Stimulated activated CD4-positive, alpha-beta T cell treated with anti-CD3 and anti-CD28 coated beads, Interleukin-12 subunit alpha, Interleukin-12 subunit beta, amount 100 ng/mL, for 48 hours (primary cell): Measurements from ENCODE around the gene CDT1.

Source experiments
- DNase-seq, 3 donors: peaks; one replicate each; pipeline ENCODE4 v3.0.0-alpha.2; 2020; ENCODE audit warnings: low read depth in 2 of 3, low spot score in 1 of 3

The CDT1 gene

GRCh38 chr16:88835383-88835782, 31.8 kb downstream of the CDT1 start:
- no peak for DNase-seq

DNA sequence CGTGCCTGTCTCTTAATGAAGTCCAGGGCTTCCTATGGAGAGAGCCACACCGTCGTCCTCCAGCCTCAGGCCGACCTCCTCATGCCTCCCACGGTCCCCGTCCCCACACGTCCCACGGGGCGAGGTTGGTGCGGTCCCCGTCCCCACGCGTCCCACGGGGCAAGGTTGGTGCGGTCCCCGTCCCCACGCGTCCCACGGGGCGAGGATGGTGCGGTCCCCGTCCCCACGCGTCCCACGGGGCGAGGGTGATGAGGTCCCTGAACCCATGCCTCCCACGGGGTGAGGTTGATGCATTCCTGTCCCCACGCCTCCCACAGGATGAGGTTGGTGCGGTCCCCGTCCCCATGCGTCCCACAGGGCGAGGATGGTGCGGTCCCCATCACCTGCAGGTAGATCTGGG, 32.2 kb downstream of the CDT1 start:
- no peak for DNase-seq

- DNase-seq = no peak
Observed at GRCh38 chr16:88836791-88837190, 33.2 kb downstream of the CDT1 start.

GRCh38 chr16:88837806-88838205, 34.2 kb downstream of the CDT1 start:
- DNase-seq = no peak

GRCh38 chr16:88838566-88838965, 35.0 kb downstream of the CDT1 start:
- DNase-seq = no peak

DNA sequence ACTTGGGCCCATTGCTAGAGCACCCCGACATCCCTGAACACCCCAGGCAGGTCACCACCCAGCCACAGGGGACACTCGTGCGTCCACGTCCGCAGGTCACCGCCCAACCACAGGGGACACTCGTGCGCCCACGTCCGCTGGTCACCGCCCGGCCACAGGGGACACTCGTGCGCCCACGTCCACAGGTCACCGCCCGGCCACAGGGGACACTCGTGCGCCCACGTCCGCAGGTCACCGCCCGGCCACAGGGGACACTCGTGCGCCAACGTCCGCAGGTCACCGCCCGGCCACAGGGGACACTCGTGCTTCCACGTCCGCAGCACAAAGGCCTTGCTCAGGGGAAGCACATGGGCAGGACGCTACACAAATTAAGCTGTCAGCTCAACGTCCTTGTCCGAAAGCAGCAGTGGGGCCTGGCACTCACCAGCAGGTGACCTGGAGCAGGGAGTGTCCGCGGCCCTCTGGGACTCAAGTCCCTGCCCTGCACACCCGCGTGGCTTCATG, 35.5 kb downstream of the CDT1 start:
- no peak for DNase-seq

DNA sequence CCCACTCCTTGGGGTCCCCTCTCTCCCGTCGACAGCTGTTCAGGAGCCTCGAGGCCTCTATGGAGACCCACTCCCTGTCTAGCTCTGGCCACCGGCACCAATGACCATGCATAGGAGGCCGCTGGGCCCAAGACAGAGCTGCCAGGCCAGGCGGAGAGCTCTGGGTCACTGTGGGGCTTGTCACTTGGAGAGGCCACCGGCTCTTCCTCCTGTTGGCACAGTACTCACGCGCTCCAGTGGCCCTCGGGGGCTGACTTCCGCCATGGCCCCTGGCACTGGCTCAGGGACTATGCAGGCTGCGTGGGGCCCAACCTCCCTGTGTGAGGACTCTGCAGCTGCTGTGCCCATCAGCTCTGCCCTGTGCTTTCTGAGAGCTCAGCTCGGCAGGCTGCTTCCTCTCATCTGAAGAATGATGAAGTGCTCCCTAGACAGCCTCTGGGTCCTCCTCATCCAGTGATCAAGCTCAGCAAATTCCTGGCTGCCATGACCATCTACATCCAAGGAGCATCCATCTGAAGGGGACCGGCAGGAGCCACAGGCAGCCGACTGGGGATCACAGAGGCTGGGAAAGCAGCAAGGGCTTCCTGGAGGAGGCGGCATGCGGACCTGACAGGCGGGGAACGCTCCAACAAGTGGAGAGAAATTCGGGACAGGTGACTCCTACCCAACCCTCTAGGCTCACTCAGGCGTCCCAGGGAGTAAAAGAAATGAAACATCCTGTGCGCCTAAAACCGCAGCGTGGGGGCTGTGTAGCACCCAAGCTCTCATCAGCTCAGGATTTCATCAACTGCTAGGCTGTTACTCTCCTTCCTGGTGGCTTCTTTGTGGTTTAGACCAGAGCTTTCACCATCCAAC, 36.4 kb downstream of the CDT1 start:
- no peak for DNase-seq

GRCh38 chr16:88840600-88841215, 37.1 kb downstream of the CDT1 start:
- DNase-seq = no peak

- DNase-seq = no peak
Observed at GRCh38 chr16:88841521-88842307, 38.1 kb downstream of the CDT1 start.

- DNase-seq = no peak
Observed at GRCh38 chr16:88842308-88842756, 38.7 kb downstream of the CDT1 start.

- no peak for DNase-seq
Observed at GRCh38 chr16:88842806-88843205, 39.2 kb downstream of the CDT1 start.

DNA sequence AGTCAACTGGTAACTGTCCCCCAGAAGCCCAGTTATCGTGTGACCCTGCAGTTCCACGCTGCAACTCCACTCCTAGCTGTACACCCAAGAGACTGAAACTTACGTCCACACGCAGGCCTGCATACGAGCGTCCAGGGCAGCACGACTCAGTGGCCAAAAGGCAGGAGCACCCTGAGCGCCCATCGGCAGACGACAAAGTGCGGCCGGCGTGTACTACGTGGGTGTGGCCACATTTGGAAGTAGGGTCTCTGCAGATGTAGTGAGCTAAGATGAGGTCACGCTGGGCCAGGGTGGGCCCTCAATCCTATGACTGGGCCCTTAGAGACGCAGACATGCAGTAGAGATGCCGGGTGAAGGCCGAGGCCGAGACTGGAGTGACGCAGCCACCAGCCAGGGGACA, 39.7 kb downstream of the CDT1 start:
- no peak for DNase-seq

DNA sequence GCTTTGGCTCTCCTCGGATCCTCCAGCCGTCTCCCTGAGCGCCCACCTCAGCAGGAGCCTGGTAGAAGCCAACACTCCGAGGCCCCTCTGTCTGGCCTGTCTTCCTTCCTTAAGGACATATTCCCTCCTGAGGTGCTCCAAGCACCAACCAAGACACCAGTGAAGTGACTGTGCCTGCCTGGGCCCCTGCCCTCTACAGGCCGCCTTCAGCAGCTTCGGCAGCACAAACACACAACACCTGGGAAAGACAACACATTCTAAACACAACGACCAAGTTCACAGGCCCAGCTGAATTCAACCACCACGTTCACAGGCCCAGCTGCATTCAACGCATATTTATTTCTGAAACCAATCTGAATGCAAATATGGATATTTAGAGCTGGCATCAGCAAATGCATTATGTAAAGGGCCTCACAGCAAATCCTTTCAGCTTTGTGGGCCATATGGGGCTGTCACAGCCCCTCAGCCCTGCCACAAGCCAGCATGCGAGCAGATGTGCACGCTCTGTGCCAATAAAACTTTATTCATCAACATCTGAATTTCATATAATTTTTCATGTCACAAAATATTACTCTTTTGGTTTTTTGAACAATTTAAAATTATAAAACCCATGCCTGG, 40.9 kb downstream of the CDT1 start:
- no peak for DNase-seq

GRCh38 chr16:88846088-88846487, 42.5 kb downstream of the CDT1 start:
- DNase-seq = no peak

DNA sequence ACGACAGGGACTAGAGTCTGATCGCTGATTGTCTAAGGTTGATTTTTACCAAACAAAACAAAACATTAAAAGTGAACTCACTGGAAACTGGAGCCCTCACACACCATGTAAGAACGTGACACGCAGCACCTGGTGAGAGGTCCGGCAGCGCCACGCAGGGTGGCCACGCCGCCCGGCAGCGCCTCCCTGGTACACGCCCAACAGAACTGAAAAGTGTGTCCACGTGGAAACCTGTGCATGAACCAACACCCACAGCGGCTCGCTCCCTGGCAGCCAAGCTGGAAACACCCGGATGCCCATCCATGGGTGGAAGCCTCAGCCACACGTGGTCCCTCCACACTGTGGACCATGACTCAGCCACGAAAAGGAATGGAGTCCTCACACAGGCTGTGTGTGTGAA, 44.1 kb downstream of the CDT1 start:
- DNase-seq = no peak

GRCh38 chr16:88848557-88848956, 45.0 kb downstream of the CDT1 start:
- no peak for DNase-seq

DNA sequence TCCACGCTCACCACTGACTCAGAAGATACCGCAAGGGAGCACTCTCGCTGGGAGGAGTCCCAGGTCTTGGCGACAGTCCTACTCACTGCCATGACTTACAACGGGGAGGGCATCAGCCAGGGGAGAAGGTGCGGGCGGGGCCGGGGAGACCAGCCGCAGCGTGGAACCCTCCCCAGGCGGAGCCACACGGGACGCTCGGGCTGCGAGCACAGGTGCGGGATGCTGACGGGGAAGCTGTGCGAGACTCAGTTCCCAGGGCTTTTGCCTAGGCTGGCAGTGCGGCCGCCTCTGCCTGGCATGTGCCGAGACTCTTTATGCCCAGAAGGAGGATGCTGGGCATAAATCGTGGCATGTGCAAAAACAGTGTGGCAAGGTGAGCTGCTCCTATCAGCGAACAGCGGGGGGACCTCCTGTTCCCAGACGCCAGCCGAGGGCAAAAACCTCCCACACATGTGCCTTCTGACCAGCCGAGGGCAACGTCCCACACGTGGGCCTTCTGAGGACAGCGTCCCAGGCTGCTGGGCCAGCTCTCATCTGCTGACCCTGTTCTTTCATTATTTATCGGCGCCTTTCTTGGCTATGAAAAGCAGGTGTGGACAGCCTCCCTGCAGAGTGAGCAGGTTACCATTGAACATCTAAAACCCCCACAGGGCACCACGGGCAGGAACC, 47.1 kb downstream of the CDT1 start:
- DNase-seq = no peak

DNA sequence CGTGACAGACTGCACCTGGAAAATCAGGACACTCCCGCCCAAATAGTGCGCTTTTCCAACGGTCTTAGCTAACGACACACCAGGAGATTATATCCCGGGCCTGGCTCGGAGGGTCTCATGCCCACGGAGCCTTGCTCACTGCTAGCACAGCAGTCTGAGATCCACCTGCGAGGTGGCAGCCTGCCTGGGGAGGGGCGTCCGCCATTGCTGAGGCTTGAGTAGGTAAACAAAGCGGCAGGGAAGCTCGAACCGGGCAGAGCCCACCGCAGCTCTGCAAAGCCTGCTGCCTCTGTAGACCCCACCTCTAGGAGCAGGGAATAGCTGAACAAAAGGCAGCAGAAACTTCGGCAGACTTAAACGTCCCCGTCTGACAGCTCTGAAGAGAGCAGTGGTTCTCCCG, 48.0 kb downstream of the CDT1 start:
- DNase-seq = no peak

DNA sequence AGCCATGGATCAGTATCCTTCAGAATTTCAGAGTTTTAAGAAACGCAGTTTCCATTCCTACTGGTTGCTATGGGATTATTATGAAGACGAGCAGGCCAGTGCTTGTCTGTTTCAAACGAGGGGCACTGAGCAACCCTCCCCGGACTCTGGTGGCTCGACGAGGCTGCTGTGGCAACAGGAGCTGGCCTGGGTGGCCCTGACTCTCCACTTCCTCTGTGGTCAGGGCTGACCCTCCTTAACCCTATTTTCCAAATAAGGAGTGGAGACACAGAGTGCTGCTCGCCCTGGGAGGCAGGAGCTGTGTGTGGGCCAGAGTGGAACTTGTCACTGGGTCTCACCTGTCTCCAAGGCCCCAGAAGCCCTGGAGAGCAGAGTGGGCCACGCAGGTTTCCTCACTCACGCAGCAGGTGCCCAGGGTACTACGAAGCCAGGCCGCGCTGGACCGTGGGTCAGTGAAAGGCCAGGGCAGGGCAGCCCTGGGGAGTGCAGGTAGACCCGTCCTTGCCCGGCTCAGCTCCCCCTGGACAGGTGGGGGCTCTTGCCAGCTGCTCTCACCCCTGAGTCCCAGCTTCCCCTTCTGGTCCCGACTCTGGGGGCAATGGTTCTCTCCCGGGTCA, 49.8 kb downstream of the CDT1 start:
- no peak for DNase-seq
